UCSD-AML1 (cell line): Measurements from ENCODE around the gene HTT-AS.
"Not testable (repeated sequence)": the region's sequence is repeated elsewhere in the genome, so short reads cannot be mapped to it uniquely, and the experiment has no call there.

Experiments used
- DNase-seq: peaks from one replicate; lab custom pipeline; 2025; ENCODE audit not compliant: unreplicated experiment; lab: John Stamatoyannopoulos, UW

The HTT-AS gene

GRCh38 chr4:3054169-3054759 is 20.1 kb downstream of the HTT-AS start:
- no peak for DNase-seq

- not testable (repeated sequence) for DNase-seq
Measured at GRCh38 chr4:3051141-3051897, 23.0 kb downstream of the HTT-AS start.

- peak; percentile 57 for DNase-seq
Measured at GRCh38 chr4:3047464-3048286, 26.7 kb downstream of the HTT-AS start.

- DNase-seq, result no peak
Measured at GRCh38 chr4:3046623-3047022, 27.7 kb downstream of the HTT-AS start.

- no peak for DNase-seq
Measured at GRCh38 chr4:3046162-3046561, 28.2 kb downstream of the HTT-AS start.

GRCh38 chr4:3044870-3045819 is 29.2 kb downstream of the HTT-AS start:
- DNase-seq, result peak; percentile 84

GRCh38 chr4:3043282-3044020 is 30.9 kb downstream of the HTT-AS start:
- DNase-seq, result no peak

GRCh38 chr4:3042226-3042625 is 32.1 kb downstream of the HTT-AS start:
- no peak for DNase-seq

GRCh38 chr4:3041192-3042142 is 32.9 kb downstream of the HTT-AS start:
- DNase-seq, result peak; percentile 79

- DNase-seq, result no peak
Measured at GRCh38 chr4:3040452-3041191, 33.7 kb downstream of the HTT-AS start.

GRCh38 chr4:3039706-3040366 is 34.5 kb downstream of the HTT-AS start:
- no peak for DNase-seq

- DNase-seq, result peak; percentile 74
Measured at GRCh38 chr4:3037957-3038461, 36.3 kb downstream of the HTT-AS start.

- DNase-seq, result no peak
Measured at GRCh38 chr4:3036131-3036952, 38.0 kb downstream of the HTT-AS start.

GRCh38 chr4:3035674-3036073 is 38.7 kb downstream of the HTT-AS start:
- DNase-seq, result no peak

- DNase-seq, result no peak
Measured at GRCh38 chr4:3035249-3035648, 39.1 kb downstream of the HTT-AS start.

- DNase-seq, result no peak
Measured at GRCh38 chr4:3034231-3034630, 40.1 kb downstream of the HTT-AS start.
